Liver (tissue), 9 donors: Measurements from ENCODE around the gene NMNAT2. TPM values are rescaled to one million over a fixed set of nuclear protein-coding genes. Genes with fewer than 3 reads are reported as not detected.

Experiments used
- DNase-seq: peaks from one replicate; pipeline ENCODE4 v3.0.0-alpha.2; 2017; ENCODE audit warnings: low spot score
- H3K27ac ChIP-seq, 2 donors: one replicate each; pipeline ENCODE4 v1.7.0; 2013; ENCODE audit warnings: inconsistent platforms in 2 of 2, low read length in 2 of 2, control low read depth in 1 of 2, low read depth in 1 of 2, mild to moderate bottlenecking in 1 of 2
- H3K27me3 ChIP-seq, 4 donors: one replicate each; pipeline versions ENCODE4 v1.6.1 to v1.7.0; 2013; ENCODE audit warnings: low read length in 3 of 4, inconsistent platforms in 1 of 4, mild to moderate bottlenecking in 1 of 4, moderate library complexity in 1 of 4; ENCODE audit not compliant: control insufficient read depth in 4 of 4, insufficient read depth in 4 of 4
- H3K36me3 ChIP-seq, 4 donors: one replicate each; pipeline versions ENCODE4 v1.6.1 to v1.7.0; 2013; ENCODE audit warnings: low read length in 3 of 4, mild to moderate bottlenecking in 3 of 4, low read depth in 1 of 4, moderate library complexity in 1 of 4; ENCODE audit not compliant: control insufficient read depth in 4 of 4, insufficient read depth in 3 of 4
- H3K4me1 ChIP-seq, 4 donors: one replicate each; pipeline versions ENCODE4 v1.6.1 to v1.7.0; 2013; ENCODE audit warnings: low read length in 3 of 4, mild to moderate bottlenecking in 3 of 4, moderate library complexity in 1 of 4; ENCODE audit not compliant: control insufficient read depth in 4 of 4, insufficient read depth in 4 of 4
- H3K4me3 ChIP-seq, 3 donors: one replicate each; pipeline versions ENCODE4 v1.6.1 to v1.7.0; 2013; ENCODE audit warnings: low read length in 3 of 3, control low read depth in 1 of 3, low read depth in 1 of 3, mild to moderate bottlenecking in 1 of 3
- H3K9ac ChIP-seq, 2 donors: one replicate each; pipeline ENCODE4 v1.7.0; 2013; ENCODE audit warnings: low read length in 2 of 2, mild to moderate bottlenecking in 2 of 2, moderate library complexity in 2 of 2, control low read depth in 1 of 2, low read depth in 1 of 2
- H3K9me3 ChIP-seq, 4 donors: one replicate each; pipeline versions ENCODE4 v1.6.1 to v1.7.0; 2013; ENCODE audit warnings: low read length in 3 of 4; ENCODE audit not compliant: control insufficient read depth in 4 of 4
- ATF3 ChIP-seq: IDR thresholded peaks from 2 replicates; pipeline ENCODE4 v1.6.1; 2016; ENCODE audit warnings: antibody characterized with exemption
- FOXA1 ChIP-seq: IDR thresholded peaks from 2 replicates; pipeline ENCODE4 v1.6.1; 2016; ENCODE audit warnings: antibody characterized with exemption
- FOXA2 ChIP-seq: IDR thresholded peaks from 2 replicates; pipeline ENCODE4 v1.6.1; 2016; ENCODE audit warnings: antibody characterized with exemption
- GABPA ChIP-seq, 2 donors: IDR thresholded peaks in 1 of 2; conservative IDR thresholded peaks in 1 of 2; 2 replicates each; pipeline ENCODE4 v1.6.1; 2016; ENCODE audit warnings: antibody characterized with exemption in 2 of 2, mild to moderate bottlenecking in 1 of 2, moderate library complexity in 1 of 2
- JUND ChIP-seq, 2 donors: IDR thresholded peaks; 2 replicates each; pipeline ENCODE4 v1.6.1; 2016; ENCODE audit warnings: antibody characterized with exemption in 2 of 2
- RAD21 ChIP-seq, 2 donors: IDR thresholded peaks; 2 replicates each; pipeline ENCODE4 v1.6.1; 2016; ENCODE audit warnings: antibody characterized with exemption in 2 of 2, mild to moderate bottlenecking in 2 of 2
- REST ChIP-seq: IDR thresholded peaks from 2 replicates; pipeline ENCODE4 v1.6.1; 2016; ENCODE audit warnings: antibody characterized with exemption, mild to moderate bottlenecking
- RXRA ChIP-seq, 2 donors: IDR thresholded peaks; 2 replicates each; pipeline ENCODE4 v1.6.1; 2017 to 2018; ENCODE audit warnings: antibody characterized with exemption in 2 of 2, mild to moderate bottlenecking in 1 of 2
- SP1 ChIP-seq: IDR thresholded peaks from 2 replicates; pipeline ENCODE4 v1.6.1; 2018; ENCODE audit warnings: antibody characterized with exemption, mild to moderate bottlenecking
- WGBS: extraction: QIAGEN DNeasy Blood & Tissue Kit; methylation state at CpG from one replicate; pipeline ENCODE4 v1.1.7; 2013; 5-methylcytosine and 5-hydroxymethylcytosine counted together
- polyA plus RNA-seq, 2 donors: library from polyadenylated mRNA; stranded (reverse) in 1 of 2; unstranded in 1 of 2; fragments of 200-250 nt in 1 of 2; fragments of >200 nt in 1 of 2; fragmentation: Nextera tagmentation in 1 of 2; extraction: Ambion mirVana in 1 of 2; gene quantifications; one replicate each; pipeline versions ENCODE4 v1.2.1 to v1.2.3, GENCODE V29; 2013 to 2015
- total RNA-seq, 2 donors: library from RNA; depleted of rRNA; stranded (reverse); fragments of >200 nt; gene quantifications; one replicate each; pipeline ENCODE4 v1.2.3, GENCODE V29; 2014
- TF ChIP-seq, protein P1 (sequence below): IDR thresholded peaks from 2 replicates; pipeline ENCODE4 v1.6.1; 2016; ENCODE audit warnings: antibody characterized with exemption
- TF ChIP-seq, protein P2 (sequence below): fragments of 150-350 bp; IDR thresholded peaks from 2 replicates; pipeline ENCODE4 v1.5.1; 2017; ENCODE audit warnings: improper control_type of control experiment, low read depth, low read length; ENCODE audit not compliant: missing input control
- TF ChIP-seq, protein P3 (sequence below): IDR thresholded peaks from 2 replicates; pipeline ENCODE4 v1.6.1; 2016; ENCODE audit warnings: antibody characterized with exemption
- donor health status: healthy.
- donor health status: healthy.
- donor health status: healthy.
- donor health status: healthy.
- donor health status: healthy.

Gene NMNAT2
- total and polyA plus RNA-seq, 4 donors: under 0.01 to 0.07 (median 0.05) TPM; not detected in 1

DNA sequence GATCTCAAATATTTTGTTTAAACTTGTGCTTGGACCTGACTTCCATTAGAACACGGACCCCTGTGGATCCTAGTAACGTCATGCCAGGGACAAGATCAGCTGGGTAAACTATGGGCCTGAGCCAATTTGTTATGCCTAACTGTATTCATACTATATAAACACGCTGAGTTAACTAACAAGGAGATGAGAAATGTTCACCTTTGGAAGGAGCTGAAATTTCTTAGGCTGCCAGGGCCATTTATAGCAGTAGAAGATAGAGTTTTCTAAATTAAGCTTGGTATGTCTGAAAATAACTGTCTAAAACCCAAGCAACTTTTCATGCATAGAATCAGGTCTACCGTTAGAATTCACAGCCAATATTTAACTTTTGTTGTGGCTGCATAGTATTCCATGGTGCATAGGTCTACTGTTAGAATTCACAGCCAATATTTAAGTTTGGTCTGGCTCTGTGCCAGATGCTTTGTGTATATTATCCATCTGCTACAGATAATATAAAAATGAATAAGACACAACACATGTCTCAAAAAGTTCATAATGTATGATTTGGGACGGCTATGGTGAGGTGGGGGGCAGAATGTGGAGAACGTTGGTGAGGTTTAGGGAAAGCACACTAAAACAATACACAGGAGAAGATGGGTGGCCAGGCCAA, 61.5 kb downstream of the NMNAT2 start:
- H3K27me3 ChIP-seq: peaks cover 0 to 3% (median 0%) of the 10 kb centered on the region in 4 donors
- WGBS: 69% methylated on average over 6 of the region's 6 CpGs
- no peak overlapping the region for H3K4me3 ChIP-seq
- no peaks in the 10 kb centered on the region for H3K4me1 ChIP-seq
- no peak for DNase-seq
- no peaks in the 10 kb centered on the region for H3K36me3 ChIP-seq
- no peak overlapping the region for H3K27ac ChIP-seq
- no peak overlapping the region for H3K9ac ChIP-seq
- no peaks in the 10 kb centered on the region for H3K9me3 ChIP-seq
- TF ChIP-seq, protein P1, sequence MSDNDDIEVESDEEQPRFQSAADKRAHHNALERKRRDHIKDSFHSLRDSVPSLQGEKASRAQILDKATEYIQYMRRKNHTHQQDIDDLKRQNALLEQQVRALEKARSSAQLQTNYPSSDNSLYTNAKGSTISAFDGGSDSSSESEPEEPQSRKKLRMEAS: no peak
- TF ChIP-seq RAD21 (IDR thresholded peaks at IDR 0.05): no peak
- TF ChIP-seq, protein P2, sequence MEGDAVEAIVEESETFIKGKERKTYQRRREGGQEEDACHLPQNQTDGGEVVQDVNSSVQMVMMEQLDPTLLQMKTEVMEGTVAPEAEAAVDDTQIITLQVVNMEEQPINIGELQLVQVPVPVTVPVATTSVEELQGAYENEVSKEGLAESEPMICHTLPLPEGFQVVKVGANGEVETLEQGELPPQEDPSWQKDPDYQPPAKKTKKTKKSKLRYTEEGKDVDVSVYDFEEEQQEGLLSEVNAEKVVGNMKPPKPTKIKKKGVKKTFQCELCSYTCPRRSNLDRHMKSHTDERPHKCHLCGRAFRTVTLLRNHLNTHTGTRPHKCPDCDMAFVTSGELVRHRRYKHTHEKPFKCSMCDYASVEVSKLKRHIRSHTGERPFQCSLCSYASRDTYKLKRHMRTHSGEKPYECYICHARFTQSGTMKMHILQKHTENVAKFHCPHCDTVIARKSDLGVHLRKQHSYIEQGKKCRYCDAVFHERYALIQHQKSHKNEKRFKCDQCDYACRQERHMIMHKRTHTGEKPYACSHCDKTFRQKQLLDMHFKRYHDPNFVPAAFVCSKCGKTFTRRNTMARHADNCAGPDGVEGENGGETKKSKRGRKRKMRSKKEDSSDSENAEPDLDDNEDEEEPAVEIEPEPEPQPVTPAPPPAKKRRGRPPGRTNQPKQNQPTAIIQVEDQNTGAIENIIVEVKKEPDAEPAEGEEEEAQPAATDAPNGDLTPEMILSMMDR: no peak
- TF ChIP-seq, protein P3, sequence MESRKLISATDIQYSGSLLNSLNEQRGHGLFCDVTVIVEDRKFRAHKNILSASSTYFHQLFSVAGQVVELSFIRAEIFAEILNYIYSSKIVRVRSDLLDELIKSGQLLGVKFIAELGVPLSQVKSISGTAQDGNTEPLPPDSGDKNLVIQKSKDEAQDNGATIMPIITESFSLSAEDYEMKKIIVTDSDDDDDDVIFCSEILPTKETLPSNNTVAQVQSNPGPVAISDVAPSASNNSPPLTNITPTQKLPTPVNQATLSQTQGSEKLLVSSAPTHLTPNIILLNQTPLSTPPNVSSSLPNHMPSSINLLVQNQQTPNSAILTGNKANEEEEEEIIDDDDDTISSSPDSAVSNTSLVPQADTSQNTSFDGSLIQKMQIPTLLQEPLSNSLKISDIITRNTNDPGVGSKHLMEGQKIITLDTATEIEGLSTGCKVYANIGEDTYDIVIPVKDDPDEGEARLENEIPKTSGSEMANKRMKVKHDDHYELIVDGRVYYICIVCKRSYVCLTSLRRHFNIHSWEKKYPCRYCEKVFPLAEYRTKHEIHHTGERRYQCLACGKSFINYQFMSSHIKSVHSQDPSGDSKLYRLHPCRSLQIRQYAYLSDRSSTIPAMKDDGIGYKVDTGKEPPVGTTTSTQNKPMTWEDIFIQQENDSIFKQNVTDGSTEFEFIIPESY: no peak
- no peak for TF ChIP-seq FOXA1

GRCh38 chr1:183355797-183356196, 62.4 kb downstream of the NMNAT2 start:
- H3K4me1 ChIP-seq: no peaks in the 10 kb centered on the region

GRCh38 chr1:183355181-183355580, 63.0 kb downstream of the NMNAT2 start:
- Histone ChIP-seq H3K9me3 (no peaks in the 10 kb centered on the region), H3K4me1 (no peaks in the 10 kb centered on the region), H3K4me3 (no peak overlapping the region), H3K27me3 (peaks cover 0 to 3% (median 0%) of the 10 kb centered on the region in 4 donors), H3K36me3 (no peaks in the 10 kb centered on the region), H3K9ac (no peak overlapping the region), H3K27ac (no peak overlapping the region)
- WGBS: 88% methylated on average over 6 of the region's 6 CpGs
- TF ChIP-seq JUND (IDR thresholded peaks at IDR 0.05) (no peak), RXRA (IDR thresholded peaks at IDR 0.05) (no peak), REST (no peak), FOXA1 (no peak), FOXA2 (no peak), RAD21 (IDR thresholded peaks at IDR 0.05) (no peak), ATF3 (no peak)
- TF ChIP-seq, protein P2: no peak
- no peak for DNase-seq

More at GRCh38 chr1:183355797-183356196, 62.4 kb downstream of the NMNAT2 start:
- no peak overlapping the region for H3K27ac ChIP-seq
- 86% methylated on average over 3 of the region's 3 CpGs for WGBS
- H3K27me3 ChIP-seq: peaks cover 0 to 3% (median 0%) of the 10 kb centered on the region in 4 donors
- TF ChIP-seq FOXA2: no peak
- no peak for TF ChIP-seq SP1
- TF ChIP-seq GABPA (IDR thresholded peaks at IDR 0.05 in 1 of 2, conservative IDR thresholded peaks at IDR 0.05 in 1 of 2): no peak
- TF ChIP-seq, protein P1: no peak
- no peak for TF ChIP-seq ATF3
- H3K9ac ChIP-seq: no peak overlapping the region
- no peak overlapping the region for H3K4me3 ChIP-seq
- no peaks in the 10 kb centered on the region for H3K9me3 ChIP-seq
- no peak for DNase-seq
- no peaks in the 10 kb centered on the region for H3K36me3 ChIP-seq
